ENCODE measurements around the gene C1orf116. TPM values are rescaled to one million over a fixed set of nuclear protein-coding genes. Genes with fewer than 3 reads are reported as not detected.

The C1orf116 gene
- polyA plus RNA-seq, 1 donor from 2014 or later, result not detected

- H3K79me2 ChIP-seq (replicated peaks; ENCODE audit: insufficient read depth, low read length), result no peaks in the 10 kb centered on the region
- H3K9me2 ChIP-seq (ENCODE audit: insufficient read depth, low read length), result no peaks in the 10 kb centered on the region
- H3K4me2 ChIP-seq (ENCODE audit: low read length), result no peak overlapping the region
- no peaks in the 10 kb centered on the region for H3F3A ChIP-seq (ENCODE audit: insufficient read depth, low read length, poor library complexity, severe bottlenecking)
- H3K27ac ChIP-seq (ENCODE audit: low read length), result no peak overlapping the region
- no peaks in the 10 kb centered on the region for H3K9me3 ChIP-seq (ENCODE audit: low read length)
- H3K27me3 ChIP-seq (ENCODE audit: insufficient read depth, low read depth, low read length), result no peaks in the 10 kb centered on the region
- H3K9ac ChIP-seq (ENCODE audit: low read length), result no peak overlapping the region
- H3K4me3 ChIP-seq (ENCODE audit: low read length), result no peak overlapping the region
- TF ChIP-seq REST (IDR thresholded peaks at IDR 0.05; ENCODE audit: borderline replicate concordance) (no peak), EZH2 (IDR thresholded peaks at IDR 0.05; ENCODE audit: borderline replicate concordance, insufficient read depth, low read length, poor library complexity, severe bottlenecking) (no peak), CTCF (IDR thresholded peaks at IDR 0.05; ENCODE audit: poor library complexity, severe bottlenecking) (no peak), RAD21 (conservative IDR thresholded peaks at IDR 0.05) (no peak), TAF1 (IDR thresholded peaks at IDR 0.05; ENCODE audit: low read depth) (no peak), MXI1 (conservative IDR thresholded peaks at IDR 0.05; ENCODE audit: poor library complexity, severe bottlenecking) (no peak), SMC3 (conservative IDR thresholded peaks at IDR 0.05; ENCODE audit: poor library complexity) (no peak), EP300 (conservative IDR thresholded peaks at IDR 0.05; ENCODE audit: poor library complexity, severe bottlenecking) (no peak), POLR2AphosphoS5 (IDR thresholded peaks at IDR 0.05) (no peak)
- no peak overlapping the region for H2AFZ ChIP-seq (ENCODE audit: low read depth, low read length)
- H4K20me1 ChIP-seq (ENCODE audit: insufficient read depth), result no peaks in the 10 kb centered on the region
- no peaks in the 10 kb centered on the region for H3K36me3 ChIP-seq (ENCODE audit: insufficient read depth, low read length)
These were observed 47.3 kb downstream of the C1orf116 start for GRCh38 chr1:206985162-206985749.

- H3K79me2 ChIP-seq (replicated peaks; ENCODE audit: insufficient read depth, low read length), result no peaks in the 10 kb centered on the region
- H3K4me3 ChIP-seq (ENCODE audit: low read length), result no peak overlapping the region
- H3F3A ChIP-seq (ENCODE audit: insufficient read depth, low read length, poor library complexity, severe bottlenecking), result no peaks in the 10 kb centered on the region
- H3K27ac ChIP-seq (ENCODE audit: low read length), result no peak overlapping the region
- no peaks in the 10 kb centered on the region for H3K36me3 ChIP-seq (ENCODE audit: insufficient read depth, low read length)
- no peak overlapping the region for H3K9ac ChIP-seq (ENCODE audit: low read length)
- no peak overlapping the region for H3K4me2 ChIP-seq (ENCODE audit: low read length)
- no peak overlapping the region for H2AFZ ChIP-seq (ENCODE audit: low read depth, low read length)
- no peaks in the 10 kb centered on the region for H3K27me3 ChIP-seq (ENCODE audit: insufficient read depth, low read depth, low read length)
- H3K9me3 ChIP-seq (ENCODE audit: low read length), result no peaks in the 10 kb centered on the region
- TF ChIP-seq RAD21 (conservative IDR thresholded peaks at IDR 0.05) (peak; percentile 75), SMC3 (conservative IDR thresholded peaks at IDR 0.05; ENCODE audit: poor library complexity) (peak; percentile 70), EZH2 (IDR thresholded peaks at IDR 0.05; ENCODE audit: borderline replicate concordance, insufficient read depth, low read length, poor library complexity, severe bottlenecking) (no peak), MXI1 (conservative IDR thresholded peaks at IDR 0.05; ENCODE audit: poor library complexity, severe bottlenecking) (no peak), CTCF (IDR thresholded peaks at IDR 0.05; ENCODE audit: poor library complexity, severe bottlenecking) (peak; percentile 70)
- no peaks in the 10 kb centered on the region for H4K20me1 ChIP-seq (ENCODE audit: insufficient read depth)
- no peaks in the 10 kb centered on the region for H3K9me2 ChIP-seq (ENCODE audit: insufficient read depth, low read length)
These were observed 50.3 kb downstream of the C1orf116 start for GRCh38 chr1:206982216-206982615.

Data from neural cell (in vitro differentiated cells).